HepG2 (cell line): ENCODE measurements around the gene HARS2. TPM values are rescaled to one million over a fixed set of nuclear protein-coding genes. Genes with fewer than 3 reads are reported as not detected.

Experiments
- ASH2L ChIP-seq: fragments of 300-600, 200-600 bp; sonication (generic); IDR thresholded peaks from 2 replicates; pipeline ENCODE4 v1.7.0; 2017; ENCODE audit warnings: low read depth, mild to moderate bottlenecking, moderate library complexity, mixed read lengths, low read length; ENCODE audit not compliant: insufficient read length
- DNMT3B ChIP-seq: conservative IDR thresholded peaks from 2 replicates; pipeline ENCODE4 v1.6.1; 2016; ENCODE audit warnings: missing biosample characterization, control low read depth
- FOSL1 ChIP-seq: sonication (generic); formaldehyde crosslinking; IDR thresholded peaks from 2 replicates; pipeline ENCODE4 v1.9.0; 2021; ENCODE audit warnings: missing genetic modification reagents, borderline replicate concordance
- FOXP1 ChIP-seq, 2 experiments: fragments of 450-650 bp in 1 of 2; IDR thresholded peaks; 2 replicates each; pipeline ENCODE4 v1.6.1; 2017 to 2018; ENCODE audit warnings: antibody characterized with exemption in 1 of 2
- GABPB1 ChIP-seq: IDR thresholded peaks from 2 replicates; pipeline ENCODE4 v1.6.1; 2016; ENCODE audit warnings: mild to moderate bottlenecking, missing genetic modification reagents, moderate library complexity, missing compliant biosample characterization
- HHEX ChIP-seq: IDR thresholded peaks from 2 replicates; pipeline ENCODE4 v1.6.1; 2016; ENCODE audit warnings: control low read depth
- KAT8 ChIP-seq: IDR thresholded peaks from 2 replicates; pipeline ENCODE4 v1.6.1; 2016; ENCODE audit warnings: missing genetic modification reagents, missing compliant biosample characterization
- LCORL ChIP-seq, 2 experiments: fragments of 450-650 bp in 1 of 2; sonication (generic) in 1 of 2; formaldehyde crosslinking in 1 of 2; IDR thresholded peaks; 2 replicates each; pipeline versions ENCODE4 v1.5.0 to v1.6.1; 2017 to 2020; ENCODE audit warnings: antibody characterized with exemption in 1 of 2, missing genetic modification reagents in 1 of 2
- MAFK ChIP-seq, 2 experiments: IDR thresholded peaks in 1 of 2; conservative IDR thresholded peaks in 1 of 2; 2 replicates each; pipeline ENCODE4 v1.6.1; 2011; ENCODE audit warnings: improper control_type of control experiment in 2 of 2, low read length in 2 of 2
- MLLT10 ChIP-seq: sonication (generic); formaldehyde crosslinking; IDR thresholded peaks from 2 replicates; pipeline ENCODE4 v1.4.0; 2020; ENCODE audit warnings: missing genetic modification reagents
- NFIC ChIP-seq: IDR thresholded peaks from 2 replicates; pipeline ENCODE4 v1.6.1; 2012; ENCODE audit warnings: mild to moderate bottlenecking, low read length, inconsistent platforms
- NR2F2 ChIP-seq: IDR thresholded peaks from 2 replicates; pipeline ENCODE4 v1.6.1; 2012; ENCODE audit warnings: low read depth, inconsistent platforms, borderline replicate concordance
- NR3C1 ChIP-seq: sonication (generic); formaldehyde crosslinking; IDR thresholded peaks from 2 replicates; pipeline ENCODE4 v1.4.0; 2020; ENCODE audit warnings: missing genetic modification reagents
- RAD21 ChIP-seq: fragments of 450-650 bp; formaldehyde crosslinking; IDR thresholded peaks from 2 replicates; pipeline ENCODE4 v1.5.0; 2020; ENCODE audit warnings: mild to moderate bottlenecking
- SP1 ChIP-seq, 2 experiments: fragments of 450-650 bp in 1 of 2; sonication (generic) in 1 of 2; formaldehyde crosslinking in 1 of 2; IDR thresholded peaks; 2 replicates each; pipeline versions ENCODE4 v1.4.0 to v1.6.1; 2016 to 2020; ENCODE audit warnings: missing genetic modification reagents in 1 of 2
- TCF7L2 ChIP-seq: IDR thresholded peaks from 2 replicates; pipeline ENCODE4 v1.6.1; 2011; ENCODE audit warnings: mild to moderate bottlenecking, low read depth, low read length, moderate library complexity
- ZBTB8A ChIP-seq: sonication (generic); formaldehyde crosslinking; IDR thresholded peaks from 2 replicates; pipeline ENCODE4 v1.4.0; 2020; ENCODE audit warnings: mild to moderate bottlenecking, low read depth, missing genetic modification reagents, borderline replicate concordance
- ZNF232 ChIP-seq: sonication (generic); formaldehyde crosslinking; IDR thresholded peaks from 2 replicates; pipeline ENCODE4 v1.4.0; 2020; ENCODE audit warnings: missing genetic modification reagents, borderline replicate concordance
- ZNF292 ChIP-seq: sonication (generic); formaldehyde crosslinking; IDR thresholded peaks from 2 replicates; pipeline ENCODE4 v1.8.1; 2022; ENCODE audit warnings: mild to moderate bottlenecking, low read depth, missing genetic modification reagents, borderline replicate concordance
- ZNF501 ChIP-seq: sonication (generic); formaldehyde crosslinking; IDR thresholded peaks from 2 replicates; pipeline ENCODE4 v1.5.1; 2020; ENCODE audit warnings: mild to moderate bottlenecking, moderate library complexity, missing genetic modification reagents
- ZNF891 ChIP-seq: sonication (generic); formaldehyde crosslinking; IDR thresholded peaks from 2 replicates; pipeline ENCODE4 v1.5.0; 2020; ENCODE audit warnings: mild to moderate bottlenecking, missing genetic modification reagents
- ZSCAN12 ChIP-seq: sonication (generic); formaldehyde crosslinking; IDR thresholded peaks from 2 replicates; pipeline ENCODE4 v1.9.0; 2021; ENCODE audit warnings: mild to moderate bottlenecking, missing genetic modification reagents
- polyA plus RNA-seq, 8 experiments: library from polyadenylated mRNA; depleted of rRNA in 3 of 8; stranded (reverse) in 7 of 8; unstranded in 1 of 8; fragments of >200 nt; fragmentation: Illumina TruSeq in 4 of 8; extraction: Trizol in 4 of 8; gene quantifications; 2 replicates each; pipeline versions ENCODE4 v1.2.1 to v1.2.3, GENCODE V29; 2011 to 2016; ENCODE audit warnings: low read depth in 4 of 8, missing spikeins in 1 of 8, mixed read lengths in 1 of 8; ENCODE audit not compliant: insufficient read depth in 1 of 8
- total RNA-seq, 5 experiments: library from RNA; depleted of rRNA; stranded (reverse); fragments of >200 nt; fragmentation: Illumina TruSeq; extraction: Trizol; gene quantifications; 2 replicates each; pipeline ENCODE4 v1.2.3, GENCODE V29; 2016; ENCODE audit warnings: low read depth in 1 of 5
- TF ChIP-seq, protein P1 (sequence below): sonication (generic); formaldehyde crosslinking; IDR thresholded peaks from 2 replicates; pipeline ENCODE4 v1.5.1; 2020; ENCODE audit warnings: missing genetic modification reagents, mild to moderate bottlenecking, borderline replicate concordance
- TF ChIP-seq, protein P2 (sequence below): sonication (generic); formaldehyde crosslinking; IDR thresholded peaks from 2 replicates; pipeline ENCODE4 v1.5.1; 2020; ENCODE audit warnings: mild to moderate bottlenecking, moderate library complexity, missing genetic modification reagents
- TF ChIP-seq, protein P3 (sequence below): sonication (generic); formaldehyde crosslinking; IDR thresholded peaks from 2 replicates; pipeline ENCODE4 v1.9.0; 2021; ENCODE audit warnings: missing genetic modification reagents, borderline replicate concordance

The HARS2 gene
- total and polyA plus RNA-seq, 2 of the 13 experiments (the other 11 are each of a cell fraction or from before 2014, with no cell fraction given): 17.9 to 25.8 TPM

DNA sequence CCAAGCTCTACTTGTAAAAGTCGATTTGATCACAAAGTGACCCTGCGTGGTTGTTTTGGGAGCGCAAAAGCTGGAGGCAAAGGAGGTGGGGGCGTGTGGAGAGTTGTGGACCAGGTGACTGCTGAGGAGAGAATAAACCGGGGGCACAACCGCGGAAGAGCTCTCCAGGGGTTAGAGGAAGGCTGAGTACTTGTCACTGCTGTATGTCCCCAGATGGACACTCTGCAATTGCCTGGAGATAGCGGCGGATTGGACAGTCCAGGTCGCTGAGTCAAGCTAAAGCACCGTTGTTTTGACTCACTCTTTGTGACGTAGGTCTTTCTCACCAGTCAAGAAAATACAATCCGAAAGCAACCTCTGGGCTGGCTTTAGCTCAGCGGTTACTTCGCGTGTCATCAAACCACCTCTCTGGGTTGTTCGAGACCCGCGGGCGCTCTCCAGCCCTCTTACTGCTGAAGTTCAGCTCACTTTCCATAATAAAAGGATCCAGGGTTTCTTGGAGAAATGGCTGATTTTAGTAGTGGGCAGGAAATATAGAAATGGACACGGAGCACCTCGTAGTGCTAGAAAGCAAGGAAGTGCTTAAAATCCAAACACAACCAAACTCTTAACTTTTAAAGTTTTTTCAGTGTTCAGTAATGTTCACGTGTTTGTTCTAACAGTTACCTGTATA lies 34.7 kb downstream of the HARS2 start (continued):
- TF ChIP-seq TCF7L2 (no peak), ZBTB8A (CRISPR knock-in tag) (no peak), ZNF501 (CRISPR knock-in tag) (peak; percentile 64), ZSCAN12 (CRISPR knock-in tag) (peak; percentile 93; the same call in 1 of the 2 replicates), NR3C1 (CRISPR knock-in tag) (no peak), ASH2L (peak; percentile 47), ZNF292 (peak; percentile 49; the same call in 1 of the 2 replicates), LCORL (IDR thresholded peaks at IDR 0.05) (no peak), LCORL (CRISPR knock-in tag; IDR thresholded peaks at IDR 0.05) (peak; percentile 55; the same call in 1 of the 2 replicates), MLLT10 (no peak), FOSL1 (CRISPR knock-in tag) (0 out of 2 replicates have a peak, but pooled peaks have one; percentile 46), NR2F2 (no peak), MAFK (conservative IDR thresholded peaks at IDR 0.05 in 1 of 2, IDR thresholded peaks at IDR 0.05 in 1 of 2; ENCODE audit: low read length in 2 of 2) (peak; percentile 63 to 78), HHEX (CRISPR knock-in tag) (no peak), NFIC (peak; percentile 41; the same call in 1 of the 2 replicates), GABPB1 (no peak), KAT8 (CRISPR knock-in tag) (peak; percentile 86), RAD21 (peak; percentile 8; the same call in 1 of the 2 replicates), ZNF232 (CRISPR knock-in tag) (peak; percentile 65; the same call in 1 of the 2 replicates), SP1 (IDR thresholded peaks at IDR 0.05) (no peak), SP1 (CRISPR knock-in tag; IDR thresholded peaks at IDR 0.05) (peak; percentile 51; the same call in 1 of the 2 replicates), FOXP1 (IDR thresholded peaks at IDR 0.05) (no peak), FOXP1 (CRISPR knock-in tag; IDR thresholded peaks at IDR 0.05) (peak; percentile 38; the same call in 1 of the 2 replicates), ZNF891 (CRISPR knock-in tag) (no peak), DNMT3B (CRISPR knock-in tag) (peak; percentile 78; the same call in 1 of the 2 replicates)
- TF ChIP-seq, protein P1, sequence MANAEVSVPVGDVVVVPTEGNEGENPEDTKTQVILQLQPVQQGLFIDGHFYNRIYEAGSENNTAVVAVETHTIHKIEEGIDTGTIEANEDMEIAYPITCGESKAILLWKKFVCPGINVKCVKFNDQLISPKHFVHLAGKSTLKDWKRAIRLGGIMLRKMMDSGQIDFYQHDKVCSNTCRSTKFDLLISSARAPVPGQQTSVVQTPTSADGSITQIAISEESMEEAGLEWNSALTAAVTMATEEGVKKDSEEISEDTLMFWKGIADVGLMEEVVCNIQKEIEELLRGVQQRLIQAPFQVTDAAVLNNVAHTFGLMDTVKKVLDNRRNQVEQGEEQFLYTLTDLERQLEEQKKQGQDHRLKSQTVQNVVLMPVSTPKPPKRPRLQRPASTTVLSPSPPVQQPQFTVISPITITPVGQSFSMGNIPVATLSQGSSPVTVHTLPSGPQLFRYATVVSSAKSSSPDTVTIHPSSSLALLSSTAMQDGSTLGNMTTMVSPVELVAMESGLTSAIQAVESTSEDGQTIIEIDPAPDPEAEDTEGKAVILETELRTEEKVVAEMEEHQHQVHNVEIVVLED: peak; percentile 53; the same call in 1 of the 2 replicates
- TF ChIP-seq, protein P2, sequence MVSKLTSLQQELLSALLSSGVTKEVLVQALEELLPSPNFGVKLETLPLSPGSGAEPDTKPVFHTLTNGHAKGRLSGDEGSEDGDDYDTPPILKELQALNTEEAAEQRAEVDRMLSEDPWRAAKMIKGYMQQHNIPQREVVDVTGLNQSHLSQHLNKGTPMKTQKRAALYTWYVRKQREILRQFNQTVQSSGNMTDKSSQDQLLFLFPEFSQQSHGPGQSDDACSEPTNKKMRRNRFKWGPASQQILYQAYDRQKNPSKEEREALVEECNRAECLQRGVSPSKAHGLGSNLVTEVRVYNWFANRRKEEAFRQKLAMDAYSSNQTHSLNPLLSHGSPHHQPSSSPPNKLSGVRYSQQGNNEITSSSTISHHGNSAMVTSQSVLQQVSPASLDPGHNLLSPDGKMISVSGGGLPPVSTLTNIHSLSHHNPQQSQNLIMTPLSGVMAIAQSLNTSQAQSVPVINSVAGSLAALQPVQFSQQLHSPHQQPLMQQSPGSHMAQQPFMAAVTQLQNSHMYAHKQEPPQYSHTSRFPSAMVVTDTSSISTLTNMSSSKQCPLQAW (CRISPR knock-in tag): peak; percentile 58
- TF ChIP-seq, protein P3, sequence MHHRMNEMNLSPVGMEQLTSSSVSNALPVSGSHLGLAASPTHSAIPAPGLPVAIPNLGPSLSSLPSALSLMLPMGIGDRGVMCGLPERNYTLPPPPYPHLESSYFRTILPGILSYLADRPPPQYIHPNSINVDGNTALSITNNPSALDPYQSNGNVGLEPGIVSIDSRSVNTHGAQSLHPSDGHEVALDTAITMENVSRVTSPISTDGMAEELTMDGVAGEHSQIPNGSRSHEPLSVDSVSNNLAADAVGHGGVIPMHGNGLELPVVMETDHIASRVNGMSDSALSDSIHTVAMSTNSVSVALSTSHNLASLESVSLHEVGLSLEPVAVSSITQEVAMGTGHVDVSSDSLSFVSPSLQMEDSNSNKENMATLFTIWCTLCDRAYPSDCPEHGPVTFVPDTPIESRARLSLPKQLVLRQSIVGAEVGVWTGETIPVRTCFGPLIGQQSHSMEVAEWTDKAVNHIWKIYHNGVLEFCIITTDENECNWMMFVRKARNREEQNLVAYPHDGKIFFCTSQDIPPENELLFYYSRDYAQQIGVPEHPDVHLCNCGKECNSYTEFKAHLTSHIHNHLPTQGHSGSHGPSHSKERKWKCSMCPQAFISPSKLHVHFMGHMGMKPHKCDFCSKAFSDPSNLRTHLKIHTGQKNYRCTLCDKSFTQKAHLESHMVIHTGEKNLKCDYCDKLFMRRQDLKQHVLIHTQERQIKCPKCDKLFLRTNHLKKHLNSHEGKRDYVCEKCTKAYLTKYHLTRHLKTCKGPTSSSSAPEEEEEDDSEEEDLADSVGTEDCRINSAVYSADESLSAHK: no peak
